Measurements from ENCODE around the gene UNKL. TPM values are rescaled to one million over a fixed set of nuclear protein-coding genes. Genes with fewer than 3 reads are reported as not detected.
A peak's percentile ranks its signal among the peaks of the same experiment; 100 is the strongest.

UNKL gene
- total RNA-seq (2014; rRNA removed; shearing (Covaris generic)): 17.7 and 23.0 TPM in 2 replicates

GRCh38 chr16:1414532-1415260 lies at the start of gene UNKL:
Gene UNKL, minus strand, starts transcription at chr16:1414704. Its CDS starts 13 bp downstream, at chr16:1414691.
- 0 out of 2 replicates have a peak, but pooled peaks cover 3% of the 10 kb centered on the region for H3K9me3 ChIP-seq (replicated peaks)
- H3K27me3 ChIP-seq (replicated peaks): no peaks in the 10 kb centered on the region
- peak within 1 kb of the TSS; percentile 84 for H3K4me3 ChIP-seq
- H3K27ac ChIP-seq: no peak within 1 kb of the TSS
- H3K4me1 ChIP-seq (replicated peaks): peaks cover 14% of the 10 kb centered on the region
- peak; percentile 18 to 79 for DNase-seq (ENCODE audit: low read depth in 1 of 2, low spot score in 2 of 2)
- H3K36me3 ChIP-seq: peaks cover 20% of the 10 kb centered on the region

GRCh38 chr16:1461146-1461545 lies 46.6 kb upstream of the UNKL start:
- H3K36me3 ChIP-seq: peaks cover 14% of the 10 kb centered on the region; the same call in 1 of the 2 replicates
- no peaks in the 10 kb centered on the region for H3K27me3 ChIP-seq (replicated peaks)
- no peak overlapping the region for H3K27ac ChIP-seq
- H3K9me3 ChIP-seq (replicated peaks): no peaks in the 10 kb centered on the region
- DNase-seq (ENCODE audit: low read depth in 1 of 2, low spot score in 2 of 2): no peak
- H3K4me1 ChIP-seq (replicated peaks): no peaks in the 10 kb centered on the region
- no peak overlapping the region for H3K4me3 ChIP-seq

DNA sequence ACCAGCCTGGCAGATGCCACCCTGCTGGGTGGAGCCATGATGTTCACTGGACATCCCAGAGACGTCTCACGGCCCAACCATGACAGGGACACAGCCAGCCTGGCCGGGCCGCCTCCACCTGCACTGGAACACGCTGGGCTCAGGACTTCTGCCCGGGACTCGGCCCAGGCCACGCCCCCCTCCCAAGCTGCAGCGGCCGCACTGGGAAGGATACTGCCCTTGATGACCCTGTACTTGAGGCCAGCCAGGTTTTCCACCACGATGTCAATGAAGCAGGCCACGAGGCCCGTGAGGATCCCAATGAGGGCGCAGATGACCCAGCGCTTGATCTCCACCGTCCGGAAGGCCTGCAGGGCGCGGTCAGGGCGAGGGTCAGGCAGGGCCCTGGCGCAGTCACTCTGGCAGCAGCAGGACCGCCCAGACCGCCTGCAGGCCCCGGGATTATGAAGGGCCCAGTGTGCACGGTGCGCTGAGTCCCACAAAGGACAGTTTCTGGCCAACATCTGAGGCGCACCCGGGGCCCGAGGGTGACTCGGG lies 46.2 kb upstream of the UNKL start:
- H3K27me3 ChIP-seq (replicated peaks): no peaks in the 10 kb centered on the region
- DNase-seq (ENCODE audit: low read depth in 1 of 2, low spot score in 2 of 2): no peak
- H3K36me3 ChIP-seq: peaks cover 16% of the 10 kb centered on the region
- H3K4me1 ChIP-seq (replicated peaks): no peaks in the 10 kb centered on the region
- H3K27ac ChIP-seq: no peak overlapping the region
- no peak overlapping the region for H3K4me3 ChIP-seq
- no peaks in the 10 kb centered on the region for H3K9me3 ChIP-seq (replicated peaks)

DNA sequence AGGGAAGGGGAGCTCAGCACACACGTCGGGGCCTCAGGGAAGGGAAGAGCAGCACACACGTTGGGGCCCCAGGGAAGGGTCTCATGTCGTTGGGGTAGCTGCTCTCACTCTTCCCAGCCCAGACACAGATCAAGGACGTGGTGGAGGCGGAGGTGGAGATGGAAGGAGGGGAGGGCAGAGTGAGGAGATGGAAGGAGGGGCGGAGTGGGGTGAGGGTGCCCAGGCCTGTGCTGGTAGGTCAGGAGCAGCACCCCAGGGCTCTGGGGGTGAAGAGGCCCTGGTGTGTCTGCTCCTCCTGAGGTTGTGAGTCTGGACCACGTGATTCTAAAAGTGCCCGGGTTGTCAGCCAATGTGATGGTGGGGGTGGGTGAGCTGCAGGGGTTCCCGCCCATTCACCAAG lies 45.5 kb upstream of the UNKL start:
- H3K36me3 ChIP-seq: peaks cover 17% of the 10 kb centered on the region
- H3K4me3 ChIP-seq: no peak overlapping the region
- H3K27ac ChIP-seq: no peak overlapping the region
- no peak for DNase-seq (ENCODE audit: low read depth in 1 of 2, low spot score in 2 of 2)
- no peaks in the 10 kb centered on the region for H3K27me3 ChIP-seq (replicated peaks)
- H3K9me3 ChIP-seq (replicated peaks): no peaks in the 10 kb centered on the region
- no peaks in the 10 kb centered on the region for H3K4me1 ChIP-seq (replicated peaks)

- Histone ChIP-seq H3K27ac (no peak overlapping the region), H3K36me3 (peaks cover 17% of the 10 kb centered on the region), H3K4me3 (no peak overlapping the region), H3K4me1 (replicated peaks) (no peaks in the 10 kb centered on the region), H3K9me3 (replicated peaks) (no peaks in the 10 kb centered on the region), H3K27me3 (replicated peaks) (no peaks in the 10 kb centered on the region)
- no peak for DNase-seq (ENCODE audit: low read depth in 1 of 2, low spot score in 2 of 2)
Observed at GRCh38 chr16:1458977-1459341, 44.5 kb upstream of the UNKL start.

GRCh38 chr16:1458336-1458976 lies 44.0 kb upstream of the UNKL start:
- no peak for DNase-seq (ENCODE audit: low read depth in 1 of 2, low spot score in 2 of 2)
- Histone ChIP-seq H3K9me3 (replicated peaks) (no peaks in the 10 kb centered on the region), H3K27me3 (replicated peaks) (no peaks in the 10 kb centered on the region), H3K4me3 (no peak overlapping the region), H3K36me3 (peaks cover 19% of the 10 kb centered on the region), H3K4me1 (replicated peaks) (no peaks in the 10 kb centered on the region), H3K27ac (no peak overlapping the region)

DNA sequence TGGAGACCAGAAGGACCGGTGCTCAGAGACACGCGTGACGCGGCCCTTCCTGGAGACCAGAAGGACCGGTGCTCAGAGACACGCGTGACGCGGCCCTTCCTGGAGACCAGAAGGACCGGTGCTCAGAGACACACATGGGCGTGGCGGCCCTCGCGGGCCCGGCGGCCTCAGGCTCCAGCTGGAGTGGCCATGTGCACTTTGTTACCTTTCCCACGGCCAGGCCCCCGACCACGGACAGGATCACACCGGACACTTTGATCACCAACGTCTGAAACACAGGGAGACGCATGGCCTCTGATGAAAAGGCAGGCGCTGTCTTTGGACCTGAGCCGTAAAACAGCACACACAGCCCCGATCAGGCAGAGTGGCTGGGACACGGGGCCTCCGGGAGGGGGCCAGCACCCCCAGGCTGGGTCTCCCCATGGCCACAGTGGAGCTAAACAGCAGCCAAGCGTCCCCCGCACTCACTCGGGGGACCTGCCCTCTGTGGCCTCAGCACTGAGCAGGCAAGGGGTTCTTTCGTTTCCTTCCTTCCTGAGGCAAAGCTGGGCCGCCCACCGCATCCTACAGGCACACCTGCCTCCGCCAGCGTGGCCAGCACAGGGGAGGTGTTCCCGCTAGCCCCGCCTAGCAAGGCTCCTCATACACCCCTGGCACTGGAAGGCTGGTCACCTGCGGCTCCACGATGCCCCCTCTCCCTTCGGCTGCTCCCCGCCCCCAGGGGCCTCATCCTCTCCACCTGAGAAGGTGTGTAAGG lies 43.2 kb upstream of the UNKL start:
- Histone ChIP-seq H3K4me1 (replicated peaks) (no peaks in the 10 kb centered on the region), H3K36me3 (peaks cover 22% of the 10 kb centered on the region), H3K27ac (no peak overlapping the region), H3K9me3 (replicated peaks) (no peaks in the 10 kb centered on the region), H3K4me3 (no peak overlapping the region), H3K27me3 (replicated peaks) (no peaks in the 10 kb centered on the region)
- DNase-seq (ENCODE audit: low read depth in 1 of 2, low spot score in 2 of 2): no peak

DNA sequence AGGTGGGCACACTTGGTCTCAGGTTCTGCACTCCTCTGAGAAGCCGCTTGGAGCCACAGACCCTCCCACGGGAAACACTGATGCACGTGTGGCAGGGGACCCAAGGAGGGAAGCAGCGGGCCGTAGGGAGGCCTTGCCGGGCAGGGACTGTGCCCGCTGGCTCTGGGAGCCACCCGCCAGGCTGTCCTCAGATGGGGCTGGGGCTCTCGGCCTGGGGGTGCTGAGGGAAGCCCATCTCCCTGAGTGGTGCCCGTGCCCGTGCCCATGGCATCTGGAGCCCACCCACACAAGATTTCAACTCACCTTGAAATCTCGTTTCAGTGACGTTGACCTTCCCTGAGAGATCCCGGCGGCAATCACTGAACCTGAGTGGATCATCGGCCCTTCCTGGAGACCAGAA lies 42.4 kb upstream of the UNKL start:
- no peaks in the 10 kb centered on the region for H3K9me3 ChIP-seq (replicated peaks)
- H3K27me3 ChIP-seq (replicated peaks): no peaks in the 10 kb centered on the region
- DNase-seq (ENCODE audit: low read depth in 1 of 2, low spot score in 2 of 2): no peak
- no peak overlapping the region for H3K4me3 ChIP-seq
- no peaks in the 10 kb centered on the region for H3K4me1 ChIP-seq (replicated peaks)
- peaks cover 22% of the 10 kb centered on the region for H3K36me3 ChIP-seq
- H3K27ac ChIP-seq: no peak overlapping the region

DNA sequence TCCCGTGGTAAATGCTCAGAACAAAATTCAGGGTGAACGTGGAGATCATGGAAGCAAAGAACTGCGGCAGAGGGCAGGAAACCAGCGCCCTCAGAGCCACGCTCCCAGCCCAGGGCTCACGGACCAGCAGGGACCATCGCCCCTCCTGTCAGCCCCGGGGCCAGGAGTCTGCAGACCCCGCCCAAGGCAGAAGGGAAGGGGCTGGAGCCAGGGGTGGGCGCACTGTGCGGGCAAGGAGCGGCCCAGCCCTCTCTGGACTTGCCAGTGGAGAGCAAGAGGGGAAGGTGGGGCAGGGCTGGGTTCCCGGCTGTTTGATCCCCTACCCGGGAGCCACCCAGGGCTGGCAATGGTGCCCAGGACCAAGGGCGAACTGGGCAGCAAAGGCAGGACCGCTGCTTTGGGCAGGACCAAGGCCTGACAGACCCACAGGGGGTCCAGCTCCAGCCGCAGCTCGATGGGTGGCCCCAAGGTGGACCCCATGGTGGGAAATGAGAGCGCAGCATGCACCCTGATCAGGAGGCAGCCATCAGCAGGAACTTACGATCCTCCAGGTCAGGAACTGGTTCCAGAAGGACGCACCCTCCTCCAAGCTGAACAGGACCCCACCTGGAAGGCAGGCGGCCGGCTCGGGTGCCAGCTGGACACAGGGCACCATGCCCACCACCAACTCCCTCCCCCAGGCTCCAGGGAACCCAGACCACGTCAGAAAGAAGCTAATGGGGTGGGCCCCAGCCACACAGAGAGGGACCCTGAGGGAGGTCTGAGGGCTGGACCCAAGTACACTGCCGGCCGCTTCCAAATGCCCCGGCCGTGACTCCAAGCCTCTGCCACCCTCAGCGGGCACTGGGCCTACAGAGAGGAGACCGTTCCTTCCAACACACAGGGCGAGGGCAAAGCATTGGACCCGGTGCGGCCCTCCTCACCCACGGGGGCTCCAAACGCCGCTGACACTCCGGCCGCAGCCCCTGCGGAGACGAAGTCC lies 41.0 kb upstream of the UNKL start:
- peaks cover 14% of the 10 kb centered on the region for H3K36me3 ChIP-seq
- no peaks in the 10 kb centered on the region for H3K9me3 ChIP-seq (replicated peaks)
- no peaks in the 10 kb centered on the region for H3K27me3 ChIP-seq (replicated peaks)
- H3K27ac ChIP-seq: no peak overlapping the region
- no peak for DNase-seq (ENCODE audit: low read depth in 1 of 2, low spot score in 2 of 2)
- H3K4me1 ChIP-seq (replicated peaks): no peaks in the 10 kb centered on the region
- H3K4me3 ChIP-seq: no peak overlapping the region

- H3K9me3 ChIP-seq (replicated peaks): no peaks in the 10 kb centered on the region
- no peaks in the 10 kb centered on the region for H3K4me1 ChIP-seq (replicated peaks)
- peaks cover 11% of the 10 kb centered on the region for H3K36me3 ChIP-seq
- DNase-seq (ENCODE audit: low read depth in 1 of 2, low spot score in 2 of 2): no peak
- no peak overlapping the region for H3K27ac ChIP-seq
- H3K4me3 ChIP-seq: no peak overlapping the region
- no peaks in the 10 kb centered on the region for H3K27me3 ChIP-seq (replicated peaks)
Observed at GRCh38 chr16:1454561-1454960, 40.1 kb upstream of the UNKL start.

- Histone ChIP-seq H3K4me3 (no peak overlapping the region), H3K36me3 (peaks cover 8% of the 10 kb centered on the region), H3K27me3 (replicated peaks) (no peaks in the 10 kb centered on the region), H3K9me3 (replicated peaks) (no peaks in the 10 kb centered on the region), H3K27ac (no peak overlapping the region), H3K4me1 (replicated peaks) (no peaks in the 10 kb centered on the region)
- DNase-seq (ENCODE audit: low read depth in 1 of 2, low spot score in 2 of 2): no peak
Observed at GRCh38 chr16:1453316-1453715, 38.8 kb upstream of the UNKL start.

DNA sequence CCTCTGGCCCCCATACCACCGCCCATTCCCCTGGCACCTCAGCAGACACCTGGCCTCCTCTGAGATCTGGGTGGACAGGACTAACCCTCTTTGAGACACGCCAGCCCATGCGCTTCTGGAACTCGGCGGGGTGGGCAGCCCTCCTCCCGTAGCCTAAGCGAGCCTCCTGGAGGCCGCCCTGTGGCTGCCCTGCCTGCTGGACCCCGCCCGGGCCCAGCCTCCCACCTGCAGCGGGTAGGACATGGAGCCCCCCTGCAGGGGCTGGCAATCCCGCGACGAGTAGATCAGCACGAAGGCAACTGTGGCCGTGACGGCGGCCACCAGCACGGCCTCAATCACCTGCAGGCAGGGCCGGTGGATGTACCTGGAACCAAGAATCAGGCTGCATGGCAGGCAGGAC lies 38.0 kb upstream of the UNKL start:
- Histone ChIP-seq H3K9me3 (replicated peaks) (no peaks in the 10 kb centered on the region), H3K36me3 (peaks cover 11% of the 10 kb centered on the region), H3K27ac (no peak overlapping the region), H3K4me1 (replicated peaks) (no peaks in the 10 kb centered on the region), H3K27me3 (replicated peaks) (no peaks in the 10 kb centered on the region), H3K4me3 (no peak overlapping the region)
- DNase-seq (ENCODE audit: low read depth in 1 of 2, low spot score in 2 of 2): no peak
